Measurements from ENCODE around the gene SCYGR4. TPM values are rescaled to one million over a fixed set of nuclear protein-coding genes. Genes with fewer than 3 reads are reported as not detected.

SCYGR4 gene
- total and polyA plus RNA-seq, 10 of the 15 experiments (the other 5 are each of a cell fraction or from before 2014, with no cell fraction given) = 0.11 TPM; not detected in 9

- ChIA-PET CTCF (no interaction called here), RAD21 (ENCODE audit: unreplicated experiment) (no interaction called here), POLR2A (no interaction called here), SMC1A (ENCODE audit: uncharacterized antibody, unreplicated experiment) (no interaction called here)
- Histone ChIP-seq H3K9me3 (replicated peaks; ENCODE audit: control insufficient read depth, insufficient read depth, low read length) (no peaks in the 10 kb centered on the region), H3K79me2 (ENCODE audit: control insufficient read depth, insufficient read depth, low read length) (no peaks in the 10 kb centered on the region), H3K4me2 (ENCODE audit: control insufficient read depth, insufficient read depth) (no peak overlapping the region), H3K27ac (ENCODE audit: control insufficient read depth, insufficient read depth) (no peak overlapping the region), H4K20me1 (ENCODE audit: control insufficient read depth, insufficient read depth) (no peaks in the 10 kb centered on the region), H3K4me1 (ENCODE audit: control insufficient read depth, insufficient read depth, low read length) (peaks cover 5% of the 10 kb centered on the region; the same call in 1 of the 2 replicates), H3K36me3 (ENCODE audit: control insufficient read depth in 2 of 2, insufficient read depth in 2 of 2, low read length in 1 of 2) (no peaks in the 10 kb centered on the region), H2AFZ (ENCODE audit: control insufficient read depth, low read depth, low read length) (no peak overlapping the region), H3K9ac (ENCODE audit: control insufficient read depth, insufficient read depth, low read length) (no peak overlapping the region), H3K27me3 (replicated peaks in 1 of 2; ENCODE audit: control insufficient read depth in 2 of 2, insufficient read depth in 2 of 2, low read length in 1 of 2) (no peaks in the 10 kb centered on the region), H3K4me3 (no peak overlapping the region)
- WGBS (ENCODE audit: insufficient coverage, insufficient replicate concordance, low lambda C conversion rate, missing lambda C conversion rate) = 82% methylated on average over 4 of the region's 4 CpGs
- TF ChIP-seq, protein P1, sequence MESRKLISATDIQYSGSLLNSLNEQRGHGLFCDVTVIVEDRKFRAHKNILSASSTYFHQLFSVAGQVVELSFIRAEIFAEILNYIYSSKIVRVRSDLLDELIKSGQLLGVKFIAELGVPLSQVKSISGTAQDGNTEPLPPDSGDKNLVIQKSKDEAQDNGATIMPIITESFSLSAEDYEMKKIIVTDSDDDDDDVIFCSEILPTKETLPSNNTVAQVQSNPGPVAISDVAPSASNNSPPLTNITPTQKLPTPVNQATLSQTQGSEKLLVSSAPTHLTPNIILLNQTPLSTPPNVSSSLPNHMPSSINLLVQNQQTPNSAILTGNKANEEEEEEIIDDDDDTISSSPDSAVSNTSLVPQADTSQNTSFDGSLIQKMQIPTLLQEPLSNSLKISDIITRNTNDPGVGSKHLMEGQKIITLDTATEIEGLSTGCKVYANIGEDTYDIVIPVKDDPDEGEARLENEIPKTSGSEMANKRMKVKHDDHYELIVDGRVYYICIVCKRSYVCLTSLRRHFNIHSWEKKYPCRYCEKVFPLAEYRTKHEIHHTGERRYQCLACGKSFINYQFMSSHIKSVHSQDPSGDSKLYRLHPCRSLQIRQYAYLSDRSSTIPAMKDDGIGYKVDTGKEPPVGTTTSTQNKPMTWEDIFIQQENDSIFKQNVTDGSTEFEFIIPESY (IDR thresholded peaks at IDR 0.05) = no peak
- no peak for TF ChIP-seq DPF2 (IDR thresholded peaks at IDR 0.05)
- TF ChIP-seq CEBPZ (IDR thresholded peaks at IDR 0.05; ENCODE audit: low read depth, low read length) = no peak
- TF ChIP-seq SMAD1 (IDR thresholded peaks at IDR 0.05; ENCODE audit: low read depth, partially characterized antibody) = no peak
- no peak for TF ChIP-seq SREBF1 (IDR thresholded peaks at IDR 0.05; ENCODE audit: low read length)
- no peak for TF ChIP-seq MXI1 (IDR thresholded peaks at IDR 0.05; ENCODE audit: low read depth, low read length)
- no peak for TF ChIP-seq ETV6 (conservative IDR thresholded peaks at IDR 0.05 in 1 of 2, IDR thresholded peaks at IDR 0.05 in 1 of 2; ENCODE audit: borderline replicate concordance in 1 of 2, low read depth in 1 of 2)
- TF ChIP-seq, protein P2, sequence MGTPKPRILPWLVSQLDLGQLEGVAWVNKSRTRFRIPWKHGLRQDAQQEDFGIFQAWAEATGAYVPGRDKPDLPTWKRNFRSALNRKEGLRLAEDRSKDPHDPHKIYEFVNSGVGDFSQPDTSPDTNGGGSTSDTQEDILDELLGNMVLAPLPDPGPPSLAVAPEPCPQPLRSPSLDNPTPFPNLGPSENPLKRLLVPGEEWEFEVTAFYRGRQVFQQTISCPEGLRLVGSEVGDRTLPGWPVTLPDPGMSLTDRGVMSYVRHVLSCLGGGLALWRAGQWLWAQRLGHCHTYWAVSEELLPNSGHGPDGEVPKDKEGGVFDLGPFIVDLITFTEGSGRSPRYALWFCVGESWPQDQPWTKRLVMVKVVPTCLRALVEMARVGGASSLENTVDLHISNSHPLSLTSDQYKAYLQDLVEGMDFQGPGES (IDR thresholded peaks at IDR 0.05) = no peak
- no peak for TF ChIP-seq NR2C2 (IDR thresholded peaks at IDR 0.05; ENCODE audit: borderline replicate concordance, control insufficient read depth, insufficient read length, low read depth)
- no peak for TF ChIP-seq KAT2A (conservative IDR thresholded peaks at IDR 0.05; ENCODE audit: control insufficient read depth, low read depth, low read length)
- no peak for TF ChIP-seq ZNF24 (IDR thresholded peaks at IDR 0.05)
- TF ChIP-seq SIN3A (IDR thresholded peaks at IDR 0.05; ENCODE audit: low read depth, low read length) = no peak
- no peak for DNase-seq (ENCODE audit: low read depth, low spot score)
- ATAC-seq = no peak
- in situ Hi-C loops (cut with MboI) = no loop called here
- BruUV-seq (replicated peaks) = no TSS peak
- no peak for FAIRE-seq
- intact Hi-C loops (cut with micrococcal nuclease; ENCODE audit: unreplicated experiment) = no loop called here
Measured at GRCh38 chr2:227615181-227615580, 2.1 kb upstream of the SCYGR4 start.

Measured in GM12878 (cell line).